GM18519 (cell line): ENCODE data around the gene CRMP1.

Source experiments
- ATAC-seq: cut with Tn5 transposase; IDR thresholded peaks from one replicate; pipeline ENCODE4 v1.9.1; 2021; ENCODE audit warnings: mild to moderate bottlenecking, moderate library complexity; ENCODE audit not compliant: unreplicated experiment, low FRiP score

The CRMP1 gene

GRCh38 chr4:5890063-5890727, 2.7 kb downstream of the CRMP1 start:
- no peak for ATAC-seq

- no peak for ATAC-seq
Observed at GRCh38 chr4:5889002-5889696, 3.7 kb downstream of the CRMP1 start.

DNA sequence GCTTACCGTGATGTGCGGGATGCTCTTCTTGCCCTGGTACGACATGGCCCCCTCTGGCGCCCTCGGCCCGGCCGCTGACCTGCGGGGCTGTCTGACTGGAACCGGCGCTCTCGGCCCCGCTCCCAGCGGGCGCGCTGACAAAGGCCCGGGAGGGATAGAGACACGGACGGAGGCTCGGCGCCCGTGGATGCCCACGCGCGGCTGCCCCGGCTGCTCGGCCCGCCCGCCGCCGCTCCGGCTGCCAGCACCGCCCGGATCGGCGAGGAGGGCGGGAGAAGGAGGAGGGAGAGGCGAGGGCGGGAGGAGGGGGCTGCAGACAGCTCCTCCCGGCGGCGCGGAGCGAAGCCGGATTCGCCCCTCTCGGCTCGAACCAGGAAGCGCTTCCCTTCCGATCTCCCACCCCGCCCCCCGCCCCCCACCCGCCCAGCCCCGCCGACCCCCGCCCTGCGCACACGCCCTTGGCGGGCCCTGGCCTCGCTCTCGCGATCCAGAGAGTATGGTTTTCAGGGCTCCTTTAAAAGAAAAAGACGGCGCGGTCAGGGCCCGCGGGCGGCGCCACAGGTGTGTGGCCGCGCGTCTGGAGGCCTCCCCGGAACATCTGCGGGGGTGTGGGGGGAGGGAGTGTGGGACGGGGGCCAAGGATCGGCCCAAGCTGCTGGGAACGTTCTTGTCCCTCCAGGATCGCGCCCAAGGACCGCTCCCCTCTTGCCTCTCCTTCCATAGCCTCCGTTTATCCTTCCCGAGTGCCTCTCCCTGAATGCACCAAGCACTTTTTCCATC, 4.5 kb downstream of the CRMP1 start:
- no peak for ATAC-seq

GRCh38 chr4:5887361-5888221, 5.3 kb downstream of the CRMP1 start:
- ATAC-seq: no peak

- ATAC-seq: no peak
Observed at GRCh38 chr4:5887011-5887360, 5.9 kb downstream of the CRMP1 start.

DNA sequence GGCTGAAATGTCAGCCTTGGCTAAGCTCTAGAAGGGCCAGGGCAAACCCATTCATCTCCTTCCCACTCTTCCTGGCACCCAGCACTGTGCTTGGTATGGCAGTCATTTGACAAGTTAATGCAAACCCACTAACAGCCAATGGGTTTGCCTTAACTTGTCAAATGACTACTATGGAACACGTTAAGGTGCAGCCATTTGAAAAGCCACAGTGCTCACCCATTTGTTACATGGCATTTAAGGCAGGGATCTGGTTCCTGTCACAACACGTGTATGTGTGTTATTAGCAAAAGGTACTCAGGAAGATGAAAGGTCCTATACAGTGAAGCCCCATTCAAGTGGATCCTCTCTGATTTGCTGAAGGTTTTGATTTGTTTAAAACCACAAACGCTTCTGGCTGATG, 7.2 kb downstream of the CRMP1 start:
- no peak for ATAC-seq

DNA sequence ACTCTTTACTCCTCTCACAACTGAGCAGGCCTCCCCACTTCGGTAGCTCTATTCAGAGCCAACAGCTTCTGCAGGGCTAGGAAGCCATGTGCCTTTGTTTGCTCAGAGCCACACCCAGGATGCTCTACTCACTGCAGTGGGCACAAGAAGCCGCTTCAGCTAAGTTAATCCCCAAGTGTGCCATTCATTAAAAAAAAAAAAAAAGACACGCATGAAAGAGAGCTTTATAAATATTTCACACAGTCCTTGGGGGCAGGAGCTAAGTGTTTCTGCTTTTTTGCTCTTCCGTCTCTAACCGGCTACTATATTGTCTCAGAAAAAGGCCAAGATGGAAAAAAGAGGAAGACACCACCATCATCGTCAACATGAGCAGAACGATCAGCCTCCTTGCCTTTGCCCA, 8.1 kb downstream of the CRMP1 start:
- no peak for ATAC-seq

DNA sequence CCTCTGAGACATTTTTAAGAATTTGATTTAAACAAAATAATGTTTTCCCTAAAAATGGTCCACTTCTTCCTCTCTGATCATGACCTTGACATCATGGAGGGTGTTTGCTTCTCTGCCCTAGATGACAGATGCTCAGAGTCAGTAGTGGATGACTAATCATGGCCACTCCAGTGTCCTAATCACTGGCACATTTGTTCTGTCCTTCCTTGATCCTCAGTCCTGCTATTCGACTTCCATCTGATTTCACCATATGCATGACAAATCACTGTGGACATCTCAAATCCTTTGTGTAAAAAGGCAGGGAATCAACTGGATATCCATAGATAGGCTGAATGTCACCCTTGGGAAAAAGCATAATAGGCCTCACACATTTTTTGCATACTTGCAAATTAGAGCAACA, 9.0 kb downstream of the CRMP1 start:
- no peak for ATAC-seq

GRCh38 chr4:5882947-5883346, 9.9 kb downstream of the CRMP1 start:
- ATAC-seq: no peak

- no peak for ATAC-seq
Observed at GRCh38 chr4:5881340-5881739, 11.5 kb downstream of the CRMP1 start.

DNA sequence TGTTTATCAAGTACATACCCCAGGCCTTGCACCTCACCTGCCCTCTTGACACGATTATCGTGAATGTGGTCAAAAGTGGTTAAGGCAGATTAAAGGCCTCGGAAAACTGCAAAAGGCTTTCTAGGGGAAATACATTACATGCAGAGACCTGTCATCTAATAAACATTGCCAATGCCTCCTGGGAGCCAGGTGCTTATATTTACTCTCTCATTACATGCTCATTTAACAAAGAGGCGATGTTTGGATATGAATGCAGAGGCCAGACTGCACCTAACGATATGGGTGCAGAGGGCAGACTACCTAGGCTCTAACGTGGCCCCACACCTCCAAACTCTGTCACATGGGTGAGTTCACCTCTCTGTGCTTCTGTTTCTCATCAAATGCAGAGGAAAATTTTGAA, 14.5 kb downstream of the CRMP1 start:
- no peak for ATAC-seq

DNA sequence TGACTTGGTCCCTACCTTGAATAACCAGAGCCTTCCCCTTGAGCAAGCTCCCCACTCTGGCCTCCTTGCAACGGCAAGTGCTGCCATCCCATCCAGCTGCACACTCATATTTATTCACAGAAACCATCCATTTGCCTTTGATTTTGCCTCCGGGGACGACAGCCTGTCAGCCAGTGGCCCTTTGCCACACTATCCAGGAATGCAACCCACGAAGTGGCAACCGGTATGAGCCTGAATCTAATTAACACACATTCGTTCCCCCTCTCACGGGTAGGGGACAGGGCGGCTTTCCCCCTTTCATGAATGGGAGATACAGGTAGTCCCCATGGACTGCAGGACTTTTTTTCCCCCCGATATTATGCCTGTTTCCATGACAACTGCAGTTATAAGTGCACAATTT, 15.5 kb downstream of the CRMP1 start:
- ATAC-seq: no peak

GRCh38 chr4:5874811-5875449, 18.0 kb downstream of the CRMP1 start:
- no peak for ATAC-seq

GRCh38 chr4:5870701-5871100, 22.2 kb downstream of the CRMP1 start:
- ATAC-seq: no peak

GRCh38 chr4:5869966-5870619, 22.8 kb downstream of the CRMP1 start:
- no peak for ATAC-seq

DNA sequence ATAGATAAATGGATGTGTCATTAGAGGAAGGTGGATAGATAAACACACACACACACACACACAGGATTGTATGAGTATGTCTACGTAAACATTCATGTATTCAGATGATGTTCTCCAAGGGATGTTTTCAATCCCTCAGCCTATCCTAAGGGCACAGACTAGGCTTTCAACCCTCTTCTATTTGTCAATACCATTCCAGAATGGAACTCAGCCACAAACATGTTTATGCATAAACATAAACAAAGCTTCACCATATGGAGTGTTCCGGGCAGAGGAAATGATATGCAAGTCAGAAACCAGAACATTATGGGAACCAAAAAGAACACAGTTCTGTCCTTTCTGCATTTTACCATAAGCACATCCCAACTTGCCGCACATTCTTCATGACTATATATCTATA, 25.0 kb downstream of the CRMP1 start:
- ATAC-seq: no peak

- no peak for ATAC-seq
Observed at GRCh38 chr4:5866841-5867813, 25.8 kb downstream of the CRMP1 start.

GRCh38 chr4:5865896-5866599, 26.8 kb downstream of the CRMP1 start:
- ATAC-seq: no peak
